NCI-H1930 (cell line): ENCODE measurements around the gene DGLUCY.
"Not testable (repeated sequence)": the region's sequence is repeated elsewhere in the genome, so short reads cannot be mapped to it uniquely, and the experiment has no call there.

Source experiments
- DNase-seq, 2 experiments: peaks; one replicate each; lab custom pipeline; 2025; lab: John Stamatoyannopoulos, UW

Gene DGLUCY

GRCh38 chr14:91233936-91234790 is 120.3 kb downstream of the DGLUCY start:
- no peak for DNase-seq

- DNase-seq: no peak
Measured at GRCh38 chr14:91234791-91235114, 120.9 kb downstream of the DGLUCY start.

- DNase-seq: no peak
Measured at GRCh38 chr14:91235841-91236240, 122.0 kb downstream of the DGLUCY start.

- DNase-seq: no peak
Measured at GRCh38 chr14:91237219-91237618, 123.3 kb downstream of the DGLUCY start.

- no peak for DNase-seq
Measured at GRCh38 chr14:91238085-91238484, 124.2 kb downstream of the DGLUCY start.

GRCh38 chr14:91238661-91239060 is 124.8 kb downstream of the DGLUCY start:
- DNase-seq: no peak

GRCh38 chr14:91241863-91242262 is 128.0 kb downstream of the DGLUCY start:
- DNase-seq: no peak

GRCh38 chr14:91242635-91243034 is 128.8 kb downstream of the DGLUCY start:
- DNase-seq: no peak

GRCh38 chr14:91243074-91243471 is 129.2 kb downstream of the DGLUCY start:
- DNase-seq: no peak

GRCh38 chr14:91244501-91244901 is 130.6 kb downstream of the DGLUCY start, which contains the start of gene GPR68:
Gene GPR68 (minus strand): TSS chr14:91244704. CDS start chr14:91235050, 9,654 bp downstream.
- no peak for DNase-seq

- no peak for DNase-seq
Measured at GRCh38 chr14:91245029-91245428, 131.2 kb downstream of the DGLUCY start.

GRCh38 chr14:91245616-91246015 is 131.7 kb downstream of the DGLUCY start:
- DNase-seq: not testable (repeated sequence)

GRCh38 chr14:91246051-91246852 is 132.4 kb downstream of the DGLUCY start:
- no peak for DNase-seq

- DNase-seq: peak; percentile 61 to 71
Measured at GRCh38 chr14:91249841-91250616, 136.2 kb downstream of the DGLUCY start.

GRCh38 chr14:91250912-91251311 is 137.0 kb downstream of the DGLUCY start:
- no peak for DNase-seq

GRCh38 chr14:91252871-91253794 is 139.3 kb downstream of the DGLUCY start:
- peak in 1 of 2 experiments; percentile 24 for DNase-seq

GRCh38 chr14:91253795-91254323 is 140.0 kb downstream of the DGLUCY start:
- DNase-seq: no peak

- DNase-seq: no peak
Measured at GRCh38 chr14:91254461-91254860, 140.6 kb downstream of the DGLUCY start.

GRCh38 chr14:91255026-91255695 is 141.3 kb downstream of the DGLUCY start:
- DNase-seq: no peak

GRCh38 chr14:91256661-91257060 is 142.8 kb downstream of the DGLUCY start:
- DNase-seq: no peak
